ENCODE measurements around the gene LHX2.

Gene LHX2

GRCh38 chr9:124062172-124062571 is 50.6 kb downstream of the LHX2 start:
- DNase-seq (ENCODE audit: low spot score) = no peak

- DNase-seq (ENCODE audit: low spot score) = no peak
These were observed 55.4 kb downstream of the LHX2 start for GRCh38 chr9:124066783-124067577.

- DNase-seq (ENCODE audit: low spot score) = no peak
These were observed 56.7 kb downstream of the LHX2 start for GRCh38 chr9:124068251-124068650.

GRCh38 chr9:124074746-124075145 is 63.2 kb downstream of the LHX2 start:
- no peak for DNase-seq (ENCODE audit: low spot score)

- no peak for DNase-seq (ENCODE audit: low spot score)
These were observed 64.2 kb downstream of the LHX2 start for GRCh38 chr9:124075761-124076160.

GRCh38 chr9:124077915-124078572 is 66.5 kb downstream of the LHX2 start:
- DNase-seq (ENCODE audit: low spot score) = no peak

GRCh38 chr9:124078641-124079040 is 67.1 kb downstream of the LHX2 start:
- DNase-seq (ENCODE audit: low spot score) = no peak

- no peak for DNase-seq (ENCODE audit: low spot score)
These were observed 67.8 kb downstream of the LHX2 start for GRCh38 chr9:124079176-124079925.

- DNase-seq (ENCODE audit: low spot score) = no peak
These were observed 71.1 kb downstream of the LHX2 start for GRCh38 chr9:124082622-124083021.
